ENCODE measurements around the gene PVALB.
A peak's percentile ranks its signal among the peaks of the same experiment; 100 is the strongest.

The PVALB gene

DNA sequence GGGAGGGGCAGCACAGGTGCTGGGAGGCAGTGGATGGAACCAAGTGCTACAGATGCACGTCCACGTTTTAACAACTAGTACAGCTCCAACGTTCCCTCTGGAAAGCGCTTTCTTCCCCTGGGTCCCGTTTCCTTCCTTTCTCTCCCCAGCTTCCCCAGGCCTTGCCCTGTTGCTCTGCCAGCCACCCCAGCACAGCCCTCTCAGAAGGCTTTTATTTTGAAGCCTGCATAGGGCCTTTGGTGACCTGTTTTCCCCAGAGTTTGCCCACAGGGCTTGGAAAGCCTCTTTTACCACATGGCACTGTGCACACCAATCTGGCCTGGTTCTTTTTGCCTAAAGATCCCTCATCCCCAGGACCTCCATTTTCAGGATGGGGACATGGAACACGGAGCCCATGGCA, 30.1 kb upstream of the PVALB start:
- DNase-seq (ENCODE audit: low read depth, low spot score), result no peak

DNA sequence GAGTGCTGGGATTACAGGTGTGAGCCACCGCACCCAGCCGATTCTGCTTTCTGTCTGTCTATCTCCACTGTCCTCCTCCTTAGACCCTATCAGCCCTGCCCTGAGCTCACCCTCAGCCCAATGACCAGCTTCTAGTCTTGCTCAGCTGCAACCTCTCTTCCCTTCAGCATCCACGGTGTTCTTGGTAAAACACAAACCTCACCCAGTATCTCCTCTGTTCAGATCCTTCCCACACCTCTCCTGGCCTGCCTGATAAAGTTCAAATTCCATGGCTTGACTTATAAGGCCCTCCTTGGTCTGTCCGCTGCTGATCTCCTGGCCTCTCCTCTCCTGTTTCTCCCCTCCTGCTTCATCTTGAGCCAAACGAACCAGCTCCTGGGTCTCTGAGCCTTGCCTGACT, 29.4 kb upstream of the PVALB start:
- no peak for DNase-seq (ENCODE audit: low read depth, low spot score)

DNA sequence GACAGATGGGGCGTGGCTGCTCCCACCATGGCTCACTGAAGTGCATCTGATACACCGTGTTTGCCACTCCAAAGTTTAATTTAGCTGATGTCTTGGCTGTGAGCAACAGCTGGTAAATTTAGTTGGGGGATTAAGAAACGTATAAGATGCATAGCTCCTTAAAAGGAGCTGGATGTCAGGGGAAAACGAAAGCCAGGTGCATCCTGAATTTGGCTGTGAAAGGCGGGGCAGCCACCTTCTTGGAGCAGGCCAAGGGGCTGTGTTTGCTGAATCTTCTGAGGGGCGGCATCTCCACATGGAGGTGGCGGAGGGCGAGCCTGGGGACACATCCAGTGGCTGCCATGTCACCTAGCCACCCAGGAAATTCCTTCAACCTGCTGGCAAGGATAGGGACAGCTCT, 23.3 kb upstream of the PVALB start:
- no peak for DNase-seq (ENCODE audit: low read depth, low spot score)

DNA sequence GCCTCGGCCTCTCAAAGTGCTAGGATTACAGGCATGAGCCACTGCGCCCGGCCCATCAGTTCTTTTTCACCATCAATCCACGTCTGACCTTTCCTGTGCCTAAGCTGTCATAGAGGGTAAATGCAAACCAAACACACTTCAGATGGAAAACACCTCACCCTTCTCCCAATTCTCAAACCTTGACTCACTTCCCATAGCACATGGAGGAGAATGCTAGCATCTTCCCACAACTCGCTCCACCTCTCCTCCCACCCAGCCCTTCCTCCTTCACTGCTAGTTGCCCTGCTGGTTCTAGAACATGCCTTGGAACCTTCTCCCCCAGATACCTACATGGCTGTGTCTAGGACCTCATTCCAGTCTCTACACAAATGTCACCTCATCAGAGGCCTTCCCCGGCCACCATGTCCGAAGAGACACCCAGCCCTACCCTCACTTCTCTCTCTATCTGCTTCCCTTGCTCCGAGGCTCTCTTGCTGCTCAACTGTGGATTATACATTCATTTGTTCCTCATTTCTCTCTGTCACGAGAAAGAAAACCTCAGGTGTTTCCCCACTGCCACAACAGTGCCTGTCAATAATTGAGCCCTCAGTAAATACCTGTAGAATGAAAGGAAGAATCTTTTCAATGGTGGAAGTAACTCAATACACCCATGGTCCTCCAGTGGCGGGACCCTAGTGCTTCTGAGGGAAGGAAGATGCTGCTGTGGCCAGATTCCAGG, 22.7 kb upstream of the PVALB start:
- DNase-seq (ENCODE audit: low read depth, low spot score), result no peak

DNA sequence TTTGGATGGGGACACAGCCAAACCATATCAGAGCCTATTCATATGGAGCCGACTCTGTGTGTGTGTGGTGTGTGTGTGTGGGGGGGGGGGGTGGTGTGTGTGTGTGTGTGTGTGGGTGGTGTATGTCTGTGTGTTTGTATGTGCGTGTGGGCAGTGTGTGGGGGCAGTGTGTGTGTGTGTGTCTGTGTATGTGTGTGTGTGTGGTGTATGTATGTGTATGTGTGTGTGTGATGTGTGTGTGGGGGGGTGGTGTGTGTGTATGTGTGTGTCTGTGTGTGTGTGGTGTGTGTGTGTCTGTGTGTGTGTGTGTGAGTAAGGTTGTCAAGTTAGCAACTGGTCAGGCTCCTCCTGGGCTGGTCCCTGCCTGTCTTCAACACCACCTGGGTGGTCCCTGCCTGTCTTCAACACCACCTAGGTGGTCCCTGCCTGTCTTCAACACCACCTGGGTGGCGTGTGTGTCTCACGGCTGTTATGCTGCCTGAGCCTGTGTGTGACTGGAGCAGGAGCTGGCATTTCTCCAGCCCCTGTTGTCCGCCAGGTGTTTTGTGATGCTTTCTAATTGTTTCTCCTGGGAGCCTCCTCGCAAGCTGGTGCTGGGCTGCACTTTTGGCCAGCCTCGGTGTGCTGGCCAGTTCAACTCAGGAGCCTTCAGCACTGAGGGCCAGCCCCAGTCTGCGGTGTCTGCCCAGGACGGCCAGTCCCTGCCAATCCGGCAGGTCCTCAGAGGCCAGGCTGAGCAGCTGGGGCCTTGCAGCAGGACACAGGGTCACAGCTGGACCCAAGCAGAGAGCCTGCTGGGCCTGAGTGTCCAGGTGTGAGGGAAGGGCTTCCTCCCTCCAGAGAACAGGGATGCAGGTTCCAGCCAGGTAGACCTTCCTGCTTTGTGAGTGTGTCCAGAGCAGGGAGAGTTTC, 21.5 kb upstream of the PVALB start:
- no peak for DNase-seq (ENCODE audit: low read depth, low spot score)

DNA sequence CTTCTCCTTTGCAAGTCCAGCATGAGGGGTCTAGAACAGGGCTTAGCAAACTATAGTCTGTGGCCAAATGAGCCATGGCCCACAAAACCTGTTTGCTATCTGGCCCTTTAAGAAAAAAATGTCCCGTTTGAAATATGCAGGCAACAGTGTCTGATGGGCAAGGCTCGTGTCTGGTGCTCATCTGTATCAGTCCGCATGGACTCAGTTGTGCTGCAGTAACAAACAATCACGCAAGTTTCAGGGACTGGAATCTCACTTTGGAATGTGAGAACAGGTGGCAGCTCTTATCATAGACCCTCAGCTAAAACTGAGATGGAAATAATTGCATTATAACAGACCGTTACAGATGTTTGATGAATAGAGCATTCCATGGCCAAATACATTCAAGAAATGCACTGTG, 19.1 kb upstream of the PVALB start:
- DNase-seq (ENCODE audit: low read depth, low spot score), result no peak

DNA sequence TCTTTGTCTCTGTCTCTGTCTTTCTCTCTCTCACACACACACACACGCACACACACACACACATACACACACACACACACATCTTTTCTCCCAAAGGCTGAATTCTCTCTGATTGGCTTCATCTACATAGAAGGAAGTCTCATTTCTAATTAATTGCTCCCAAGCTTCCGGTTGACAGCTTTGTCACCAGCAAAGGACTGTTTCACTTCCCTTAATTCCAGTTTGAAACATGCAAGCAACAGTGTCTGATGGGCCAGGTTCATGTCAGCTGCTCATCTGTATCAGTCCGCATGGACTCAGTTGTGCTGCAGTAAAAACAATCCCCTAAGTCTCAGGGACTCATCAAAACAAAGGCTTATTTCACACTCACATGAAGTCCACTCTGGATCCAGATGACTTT, 16.2 kb upstream of the PVALB start:
- DNase-seq (ENCODE audit: low read depth, low spot score), result no peak

DNA sequence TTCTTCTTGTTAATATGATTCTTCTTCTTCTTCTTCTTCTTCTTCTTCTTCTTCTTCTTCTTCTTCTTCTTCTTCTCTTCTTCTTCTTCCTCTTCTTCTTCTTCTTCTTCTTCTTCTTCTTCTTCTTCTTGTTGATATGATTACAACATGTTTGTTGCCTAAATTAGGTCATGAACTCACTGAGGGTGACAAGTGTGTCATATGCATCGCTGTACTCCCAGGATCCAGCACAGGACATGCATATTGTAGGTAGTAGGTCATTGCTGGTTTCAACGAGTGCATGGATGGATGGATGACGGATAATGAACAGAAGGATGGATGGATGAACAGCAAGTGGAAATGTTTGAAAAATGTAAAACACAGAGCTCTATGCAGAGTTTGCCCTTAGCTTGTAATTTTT, 14.9 kb upstream of the PVALB start:
- DNase-seq (ENCODE audit: low read depth, low spot score), result no peak

DNA sequence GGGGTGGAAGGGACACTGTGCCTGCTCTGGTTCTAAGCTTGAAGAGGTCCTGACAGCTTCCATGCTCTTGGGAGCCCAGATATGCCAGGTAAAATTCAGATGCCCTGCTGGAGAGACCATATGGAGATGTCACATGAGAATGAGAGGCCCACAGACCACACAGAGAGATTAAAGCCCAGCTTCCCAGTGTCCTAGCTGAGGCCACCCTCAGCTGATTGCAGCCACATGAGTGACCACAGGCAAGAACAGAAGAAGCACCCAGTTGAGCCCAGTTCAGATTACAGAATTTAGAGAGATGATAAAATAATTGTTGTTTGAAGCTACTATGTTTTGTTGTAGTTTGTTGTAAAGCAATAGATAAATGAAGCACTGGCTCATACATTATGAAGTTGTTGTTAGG, 14.4 kb upstream of the PVALB start:
- DNase-seq (ENCODE audit: low read depth, low spot score), result no peak

DNA sequence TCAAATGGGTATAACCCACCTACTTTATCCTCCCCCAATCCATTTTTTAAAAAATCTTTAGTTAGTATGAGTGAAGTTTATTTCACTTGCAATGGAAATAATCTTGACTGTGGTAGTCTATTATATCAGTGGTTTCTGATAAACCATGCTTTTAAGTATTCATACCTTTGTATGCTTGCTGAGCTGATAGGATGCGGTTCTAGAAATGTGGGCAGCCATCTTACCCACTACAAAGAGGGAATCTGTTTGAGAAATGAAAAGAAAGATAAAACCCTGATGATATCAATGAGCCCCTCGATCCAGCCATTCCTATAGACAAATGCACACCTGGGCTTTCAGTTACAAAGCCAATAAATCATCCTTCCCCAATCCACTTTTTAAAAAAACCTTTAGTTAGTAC, 13.8 kb upstream of the PVALB start:
- DNase-seq (ENCODE audit: low read depth, low spot score), result no peak

DNA sequence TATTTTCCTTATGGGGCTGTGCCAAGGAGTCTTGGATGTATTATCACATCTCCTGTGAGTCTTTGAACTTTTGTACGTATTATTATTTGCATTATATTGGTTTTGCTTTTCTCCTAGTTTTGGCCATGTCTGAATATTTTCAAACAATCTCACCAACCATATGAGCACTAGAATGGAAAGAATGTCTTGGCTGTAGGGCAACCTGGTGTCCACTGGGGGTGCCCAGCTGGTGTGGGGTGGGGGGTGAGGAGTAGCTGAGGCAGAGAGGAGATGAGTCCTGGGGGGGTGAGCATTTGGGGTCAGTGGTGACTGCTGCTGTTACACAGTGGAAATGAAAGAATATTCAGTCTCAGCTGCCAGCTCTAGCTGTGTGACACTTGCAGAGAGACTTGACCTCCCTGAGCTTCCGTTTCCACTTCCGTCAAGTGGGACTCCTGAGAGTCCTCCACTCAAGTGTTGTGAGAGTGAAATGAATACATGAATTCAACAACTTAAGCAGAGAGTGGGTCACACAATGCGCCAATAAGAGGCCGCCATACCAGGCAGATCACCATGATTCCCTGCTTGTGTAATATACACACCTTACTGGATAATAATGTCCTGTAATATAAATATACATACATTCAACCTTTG, 12.7 kb upstream of the PVALB start:
- DNase-seq (ENCODE audit: low read depth, low spot score), result no peak

DNA sequence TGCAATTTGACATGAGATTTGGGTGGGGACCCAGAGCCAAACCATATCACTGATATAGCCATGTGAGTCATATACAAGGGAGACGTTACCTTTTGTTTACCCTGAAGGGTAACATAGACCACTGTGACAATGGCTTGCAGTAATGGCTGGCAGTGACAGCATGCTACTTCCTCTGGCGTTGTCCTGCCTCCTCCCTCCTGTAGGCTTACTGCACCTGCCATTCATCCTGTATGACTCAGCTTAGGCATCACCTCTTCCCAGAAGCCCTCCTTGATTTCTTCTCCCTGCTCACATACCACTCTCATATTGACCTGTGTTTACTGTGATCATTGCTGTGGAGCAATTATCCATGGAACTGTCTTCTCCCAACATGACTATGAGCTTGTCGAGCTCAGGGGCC, 12.0 kb upstream of the PVALB start:
- no peak for DNase-seq (ENCODE audit: low read depth, low spot score)

DNA sequence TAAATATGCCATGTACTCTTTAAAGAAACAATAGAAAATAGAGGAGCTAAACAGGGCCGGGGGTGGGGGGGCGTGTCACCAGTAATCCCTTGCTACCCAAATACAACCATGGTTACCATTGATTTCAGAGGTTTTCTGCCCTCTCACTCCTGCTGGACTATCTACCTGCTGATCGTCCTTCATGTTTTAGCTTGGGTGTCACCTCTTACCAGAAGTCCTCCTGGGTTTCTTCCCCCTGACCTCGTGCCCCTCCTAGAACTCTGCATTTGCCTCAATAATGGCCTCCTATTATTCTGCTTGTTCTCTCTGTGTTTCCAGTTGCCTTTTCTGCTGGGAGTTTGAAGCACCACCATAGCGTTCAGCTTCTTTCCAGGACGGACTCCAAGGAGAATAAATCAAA, 9.4 kb upstream of the PVALB start:
- no peak for DNase-seq (ENCODE audit: low read depth, low spot score)

DNA sequence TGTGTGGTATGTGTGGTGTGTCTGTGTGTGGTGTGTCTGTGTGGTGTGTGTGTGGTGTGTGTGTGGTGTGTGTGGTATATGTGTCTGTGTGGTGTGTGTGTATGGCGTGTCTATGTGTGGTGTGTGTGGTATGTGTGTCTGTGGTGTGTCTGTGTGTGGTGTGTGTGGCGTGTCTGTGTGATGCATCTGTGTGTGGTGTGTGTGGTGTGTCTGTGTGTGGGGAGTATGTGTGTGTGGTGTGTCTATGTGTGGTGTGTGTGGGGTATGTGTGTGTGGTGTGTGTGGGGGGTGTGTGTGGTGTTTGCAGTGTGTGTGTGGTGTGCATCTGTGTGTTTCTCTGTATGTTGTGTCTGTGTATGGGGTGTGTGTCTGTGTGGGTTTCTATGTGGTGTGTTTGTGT, 7.8 kb upstream of the PVALB start:
- DNase-seq (ENCODE audit: low read depth, low spot score), result no peak

DNA sequence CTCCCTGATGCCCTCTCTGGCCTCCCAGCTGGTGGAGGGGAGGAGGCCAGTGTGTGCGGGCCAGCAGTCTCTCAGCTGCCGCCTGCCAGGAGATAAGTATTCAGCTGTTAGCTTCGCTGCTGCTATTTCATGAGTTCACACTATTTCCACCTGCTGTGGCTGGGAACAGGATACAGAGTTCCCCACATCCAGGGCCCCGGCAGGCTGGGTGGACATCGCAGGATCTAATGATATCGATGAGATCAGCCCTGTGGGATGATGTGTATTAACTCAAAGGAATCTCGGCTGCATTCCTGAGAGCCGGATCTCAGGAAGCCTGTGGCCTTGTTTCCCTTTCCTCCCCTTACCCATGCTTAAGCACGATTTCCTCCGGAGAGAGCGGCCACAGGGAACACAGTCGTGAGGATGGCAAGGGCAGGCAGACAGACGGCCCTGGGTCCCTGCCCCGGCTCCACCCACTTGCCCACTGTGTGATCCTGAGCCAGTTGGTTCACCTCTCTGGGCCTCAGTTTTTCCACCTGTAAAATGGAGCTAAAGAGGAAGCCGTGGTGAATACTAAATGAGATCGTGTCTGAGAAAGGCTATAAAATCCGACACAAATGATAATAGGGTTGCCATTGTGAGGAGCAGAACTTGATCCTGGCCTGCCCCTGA, 6.5 kb upstream of the PVALB start:
- DNase-seq (ENCODE audit: low read depth, low spot score), result peak; percentile 27

DNA sequence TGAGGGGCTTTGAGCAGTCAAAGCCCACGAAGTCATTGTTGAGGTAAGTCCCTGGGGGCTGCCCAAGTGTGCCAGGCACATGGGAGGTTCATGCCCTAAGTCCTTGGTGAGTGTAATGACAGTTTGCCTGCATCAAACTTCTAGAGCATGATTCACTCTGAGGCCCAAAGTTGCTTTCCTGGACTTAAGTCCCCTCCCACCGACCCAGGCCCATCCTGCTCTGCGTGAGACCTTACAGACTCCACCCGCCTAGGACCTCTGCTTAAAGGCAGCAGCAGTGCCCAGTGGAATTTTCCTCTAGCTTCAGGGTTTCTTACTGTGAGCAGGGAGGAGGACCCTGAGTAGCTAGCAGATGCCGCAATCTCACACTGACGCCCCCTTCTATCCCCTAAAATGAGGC, 5.7 kb upstream of the PVALB start:
- no peak for DNase-seq (ENCODE audit: low read depth, low spot score)

DNA sequence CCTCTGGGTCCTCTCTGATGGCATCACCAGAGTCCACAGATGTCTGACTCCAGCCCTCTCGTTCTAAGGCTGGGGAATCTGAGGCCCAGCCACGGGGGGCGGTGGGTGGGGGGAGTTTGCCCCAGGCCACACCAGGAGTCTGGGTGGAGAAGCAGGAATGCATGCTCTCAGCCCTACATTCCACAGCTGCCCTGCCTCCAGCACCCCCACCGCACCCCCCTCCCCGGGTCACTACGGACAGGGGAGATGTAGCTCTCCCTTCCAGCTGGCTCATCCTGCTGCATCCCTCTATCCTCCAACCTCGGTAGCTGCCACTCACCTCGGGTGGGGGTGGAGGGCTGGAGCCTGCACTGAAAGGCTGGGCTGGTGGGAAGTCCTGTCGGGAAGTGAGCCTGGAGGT, 2.3 kb upstream of the PVALB start:
- DNase-seq (ENCODE audit: low read depth, low spot score), result no peak

DNA sequence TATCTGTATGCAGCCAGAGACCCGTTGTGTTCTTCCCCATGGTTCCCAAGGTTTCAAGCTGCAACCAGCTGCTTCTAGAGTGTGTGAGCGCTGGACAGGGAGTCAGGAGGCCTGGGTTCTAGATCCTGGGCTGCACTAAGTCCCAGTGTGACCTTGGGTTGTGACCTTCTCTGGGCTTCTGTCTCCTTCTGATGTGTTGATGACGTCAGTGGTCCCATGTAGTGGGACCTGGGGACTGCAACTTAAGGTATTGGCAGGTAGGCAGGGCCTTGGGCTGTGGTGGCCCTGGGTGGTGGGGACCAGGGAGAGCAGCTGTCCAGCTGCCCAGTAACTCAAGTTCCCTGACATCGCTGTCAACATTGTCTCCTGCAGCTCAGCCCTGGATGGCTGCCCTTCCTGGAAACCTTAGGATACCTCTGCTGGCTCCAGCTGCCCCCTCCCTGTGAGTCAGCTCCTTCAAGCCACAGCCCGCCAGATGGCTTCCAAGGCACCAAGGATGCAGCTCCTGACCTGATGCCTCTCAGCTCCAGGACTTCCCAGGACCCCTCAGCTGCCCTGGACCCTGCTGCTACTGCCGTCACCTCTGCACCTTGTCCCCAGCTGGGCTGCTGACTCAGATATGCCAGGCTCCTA, 1.3 kb upstream of the PVALB start:
- no peak for DNase-seq (ENCODE audit: low read depth, low spot score)

DNA sequence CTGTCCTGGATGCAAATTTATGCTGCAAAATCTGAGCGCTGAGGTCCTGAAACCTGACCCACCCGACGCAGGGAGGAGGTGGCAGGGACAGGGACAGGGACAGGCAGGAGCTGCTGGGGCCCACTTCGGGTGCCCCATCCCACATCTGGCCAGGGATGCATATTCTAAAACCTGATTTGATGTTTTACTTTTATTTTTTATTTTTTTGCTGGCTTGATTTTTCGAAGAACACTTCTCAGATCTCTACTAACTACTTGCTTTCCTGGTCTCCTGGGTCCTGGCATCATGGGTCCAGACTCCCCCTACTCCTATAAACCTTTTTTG, 652 bp upstream of the PVALB start:
- no peak for DNase-seq (ENCODE audit: low read depth, low spot score)

DNA sequence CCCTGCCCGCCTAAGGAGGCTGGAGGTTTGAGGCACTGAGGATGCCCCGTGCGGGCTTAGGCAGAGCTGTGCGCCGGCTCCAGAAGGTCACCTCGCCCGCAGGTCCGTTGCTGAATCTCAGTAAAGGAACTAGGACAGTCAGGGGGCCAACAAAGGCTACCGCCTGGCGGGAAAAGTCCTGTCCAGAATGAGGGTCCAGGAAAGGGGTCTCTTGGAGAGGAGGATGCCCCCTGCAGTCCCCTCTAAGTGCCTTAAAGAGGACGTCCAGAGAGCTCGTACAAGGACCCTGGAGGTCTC, 548 bp downstream of the PVALB start:
- no peak for DNase-seq (ENCODE audit: low read depth, low spot score)

DNA sequence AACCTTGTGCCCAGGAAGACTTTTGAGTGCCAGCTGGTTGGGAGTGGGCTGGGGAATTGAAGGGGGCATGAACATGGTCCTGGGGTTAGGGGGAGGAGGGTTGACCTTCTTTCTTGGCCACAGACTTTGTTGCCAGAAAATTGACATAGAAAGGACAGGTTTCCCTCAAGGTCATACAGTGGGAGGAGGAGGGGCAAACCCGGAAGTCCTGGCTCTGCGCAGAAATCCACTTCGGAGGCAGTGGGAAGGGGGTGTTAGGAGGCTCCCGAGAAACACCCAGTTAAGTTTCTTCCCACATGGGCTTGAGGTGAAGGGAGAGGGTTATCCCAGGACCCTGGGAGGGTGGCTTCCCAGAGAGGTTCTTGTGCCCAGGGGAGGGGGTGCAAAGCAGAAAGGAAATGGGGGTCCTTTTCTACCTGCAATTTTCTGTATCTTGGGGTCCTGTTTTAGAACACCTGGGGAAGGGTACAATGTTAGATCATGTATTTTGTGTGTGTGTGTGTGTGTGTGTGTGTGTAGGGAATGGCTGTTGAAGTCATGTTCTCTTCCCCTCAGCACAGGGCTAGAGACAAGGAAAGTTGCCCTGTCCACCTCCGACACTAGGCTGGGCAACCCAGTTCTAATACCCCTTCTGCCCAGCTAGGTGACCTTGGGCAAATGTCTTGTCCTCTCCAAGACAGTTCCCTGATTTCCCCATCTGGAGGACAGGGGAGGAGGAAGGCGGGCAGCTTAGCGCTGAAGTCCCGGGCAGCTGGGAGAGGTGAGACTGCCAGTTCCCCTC, 1.1 kb downstream of the PVALB start:
- DNase-seq (ENCODE audit: low read depth, low spot score), result no peak

Measured in astrocyte of the hippocampus (primary cell).